GM19397 (cell line): ENCODE measurements around the gene CATSPERZ.
"Not testable (repeated sequence)": the region's sequence is repeated elsewhere in the genome, so short reads cannot be mapped to it uniquely, and the experiment has no call there.

Source experiments
- ATAC-seq: cut with Tn5 transposase; IDR thresholded peaks from one replicate; pipeline ENCODE4 v1.9.1; 2021; ENCODE audit warnings: mild to moderate bottlenecking, moderate library complexity; ENCODE audit not compliant: unreplicated experiment

CATSPERZ gene

GRCh38 chr11:64297699-64298358 lies 2.3 kb upstream of the CATSPERZ start:
- no peak for ATAC-seq

- ATAC-seq: no peak
Measured at GRCh38 chr11:64298966-64299846, 952 bp upstream of the CATSPERZ start.

DNA sequence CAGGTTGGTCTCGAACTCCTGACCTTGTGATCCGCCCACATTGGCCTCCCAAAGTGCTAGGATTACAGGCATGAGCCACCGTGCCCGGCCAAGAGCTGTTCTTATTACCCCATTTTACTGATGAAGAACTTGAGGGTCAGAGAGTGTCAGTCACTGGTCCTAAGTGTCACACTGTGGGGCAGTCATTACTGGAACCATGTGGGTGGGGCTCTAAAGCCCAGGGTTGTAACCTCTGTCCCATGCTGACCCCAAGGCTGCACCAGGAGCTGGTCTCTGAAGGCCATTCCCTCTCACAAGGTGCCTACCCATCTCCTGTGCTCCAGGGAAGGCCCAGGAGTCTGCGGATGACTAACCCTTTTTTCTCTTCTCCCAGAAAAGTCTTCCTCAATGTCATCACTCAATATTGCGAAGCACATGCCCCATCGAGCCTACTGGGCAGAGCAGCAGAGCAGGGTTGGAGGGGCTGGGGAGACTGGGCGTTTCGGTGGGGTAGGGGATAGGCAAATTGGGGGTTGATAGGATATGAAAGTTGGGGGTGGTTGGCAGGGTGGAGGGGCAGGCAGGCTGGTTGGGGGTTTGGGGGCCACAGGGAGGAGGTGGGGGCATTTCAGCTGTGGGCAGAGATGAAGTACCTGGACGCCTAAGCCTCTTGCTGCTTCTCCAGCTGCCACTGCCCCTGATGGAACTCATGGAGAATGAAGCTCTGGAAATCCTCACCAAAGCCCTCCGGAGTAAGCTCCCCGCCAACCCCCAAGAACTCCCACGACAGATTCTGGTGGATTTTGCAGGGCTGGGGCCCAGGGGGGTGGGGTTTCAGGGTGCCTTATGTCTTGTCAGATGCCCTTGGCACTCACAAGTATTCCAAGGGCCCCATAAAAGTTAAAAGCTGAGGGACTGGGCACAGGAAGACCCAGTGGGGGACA lies 3.2 kb downstream of the CATSPERZ start:
- no peak for ATAC-seq

GRCh38 chr11:64304032-64304315 lies 3.8 kb downstream of the CATSPERZ start:
- no peak for ATAC-seq

DNA sequence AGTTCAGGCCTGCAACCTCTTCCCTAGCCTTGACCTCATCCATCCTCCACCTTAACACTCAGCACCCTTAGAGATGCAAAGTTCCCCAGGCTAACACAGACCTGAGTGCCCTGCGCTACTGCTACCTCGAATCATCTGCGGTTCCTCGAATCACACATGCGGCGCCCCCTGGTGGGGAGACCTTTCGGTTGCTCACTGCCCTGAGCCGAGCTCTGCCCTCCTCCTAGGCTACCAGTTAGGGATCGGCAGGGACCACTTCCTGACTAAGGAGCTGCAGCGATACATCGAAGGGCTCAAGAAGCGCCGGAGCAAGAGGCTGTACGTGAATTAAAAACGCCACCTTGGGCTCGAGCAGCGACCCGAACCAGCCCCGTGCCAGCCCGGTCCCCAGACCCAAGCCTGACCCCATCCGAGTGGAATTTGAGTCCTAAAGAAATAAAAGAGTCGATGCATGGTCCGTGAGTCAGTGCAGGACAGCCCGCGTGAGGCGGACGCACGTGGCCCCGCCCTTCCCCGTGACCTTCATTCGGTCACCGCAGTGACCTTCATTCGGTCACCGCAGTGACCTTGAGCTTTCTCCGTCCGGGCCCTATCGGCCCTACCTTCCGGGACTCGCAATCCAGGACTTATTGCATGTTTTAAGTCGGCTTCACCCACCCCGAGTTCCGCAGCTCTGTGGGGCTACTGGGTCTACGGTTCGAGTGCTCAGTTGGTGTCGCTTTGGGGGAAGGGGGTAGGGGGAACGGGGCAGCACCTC lies 4.3 kb downstream of the CATSPERZ start:
- peak; percentile 25 for ATAC-seq

DNA sequence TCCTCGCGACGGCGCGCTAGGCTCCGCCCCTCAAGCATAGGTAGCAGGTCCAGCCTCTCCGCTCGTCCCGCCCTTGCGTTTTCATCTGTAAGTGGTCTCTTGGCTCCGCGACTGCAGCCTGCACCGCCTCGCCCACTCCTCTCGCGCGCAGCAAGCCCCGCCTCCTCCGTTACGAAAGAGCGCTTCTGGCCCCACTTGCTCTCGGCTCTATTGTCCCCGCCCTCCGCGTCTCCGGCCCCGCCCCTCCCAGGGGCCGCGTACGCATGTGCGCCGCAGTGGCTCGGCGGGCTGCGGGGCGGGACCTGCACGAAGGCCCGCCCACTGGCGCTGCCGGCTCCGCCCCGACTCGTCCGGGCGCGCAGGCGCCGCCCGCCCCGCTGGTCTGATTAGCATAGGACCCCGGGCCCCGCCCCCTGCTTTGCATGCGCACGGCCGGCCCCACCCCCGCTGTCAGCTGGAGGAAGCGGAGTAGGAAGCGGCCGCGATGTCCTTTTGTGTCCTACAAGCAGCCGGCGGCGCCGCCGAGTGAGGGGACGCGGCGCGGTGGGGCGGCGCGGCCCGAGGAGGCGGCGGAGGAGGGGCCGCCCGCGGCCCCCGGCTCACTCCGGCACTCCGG lies 5.0 kb downstream of the CATSPERZ start, which contains the start of gene ESRRA:
Gene ESRRA, plus strand, starts transcription at position 450 of the 616 bp plus-strand sequence. CDS start 1,656 bp downstream, outside the sequence.
- peak; percentile 70 for ATAC-seq

GRCh38 chr11:64305691-64306562 lies 5.8 kb downstream of the CATSPERZ start:
- ATAC-seq: peak; percentile 23

DNA sequence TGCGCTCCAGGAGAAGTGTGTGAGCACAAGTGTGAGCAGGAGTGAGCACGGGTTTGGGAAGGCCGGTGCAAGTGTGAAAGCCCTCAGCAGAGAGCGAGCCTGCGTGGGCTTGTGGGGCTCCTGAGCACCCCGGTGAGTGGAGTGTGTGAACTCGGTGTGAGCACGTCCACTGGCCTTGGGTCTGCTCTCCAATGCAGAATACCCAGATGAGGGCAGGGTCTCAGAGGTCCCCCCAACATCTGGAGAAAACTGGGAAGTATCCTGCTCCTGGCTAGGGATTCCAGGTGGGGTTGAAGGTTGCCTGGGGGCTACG lies 6.4 kb downstream of the CATSPERZ start:
- no peak for ATAC-seq

DNA sequence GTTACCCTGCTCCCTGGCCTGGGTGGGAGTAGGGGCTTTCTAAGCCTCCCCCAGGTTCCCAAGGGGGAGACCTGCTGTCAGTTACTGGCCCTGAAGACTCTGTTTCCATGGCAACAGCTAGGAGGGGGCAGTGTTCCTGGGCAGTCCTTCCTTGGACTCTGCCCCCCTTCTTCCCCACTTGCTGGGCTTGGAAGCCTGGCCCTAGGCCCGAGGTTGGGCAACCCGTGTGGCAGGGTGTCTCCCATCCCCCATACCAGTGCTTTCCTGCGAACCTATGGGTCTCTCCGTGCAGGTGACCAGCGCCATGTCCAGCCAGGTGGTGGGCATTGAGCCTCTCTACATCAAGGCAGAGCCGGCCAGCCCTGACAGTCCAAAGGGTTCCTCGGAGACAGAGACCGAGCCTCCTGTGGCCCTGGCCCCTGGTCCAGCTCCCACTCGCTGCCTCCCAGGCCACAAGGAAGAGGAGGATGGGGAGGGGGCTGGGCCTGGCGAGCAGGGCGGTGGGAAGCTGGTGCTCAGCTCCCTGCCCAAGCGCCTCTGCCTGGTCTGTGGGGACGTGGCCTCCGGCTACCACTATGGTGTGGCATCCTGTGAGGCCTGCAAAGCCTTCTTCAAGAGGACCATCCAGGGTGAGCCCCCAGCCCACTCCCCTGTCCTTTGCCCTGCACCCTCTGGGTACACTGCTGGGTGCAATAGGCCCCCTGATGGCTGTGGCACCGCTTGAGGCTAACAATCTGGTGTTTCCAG lies 6.9 kb downstream of the CATSPERZ start:
- no peak for ATAC-seq

DNA sequence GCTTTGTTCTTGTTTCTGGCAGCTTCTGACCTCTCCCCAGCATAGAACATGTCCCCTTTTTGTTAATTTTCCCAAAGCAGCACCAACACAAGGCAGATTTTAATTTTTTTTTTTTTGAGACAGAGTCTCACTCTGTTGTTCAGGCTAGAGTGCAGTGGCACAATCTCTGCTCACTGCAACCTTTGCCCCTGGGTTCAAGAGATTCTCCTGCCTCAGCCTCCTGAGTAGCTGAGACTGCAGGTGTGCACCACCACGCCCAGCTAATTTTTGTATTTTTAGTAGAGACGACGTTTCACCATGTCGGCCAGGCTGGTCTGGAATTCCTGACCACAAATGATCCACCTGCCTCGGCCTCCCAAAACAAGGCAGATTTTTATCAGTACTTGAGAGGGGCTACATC lies 7.6 kb downstream of the CATSPERZ start:
- ATAC-seq: not testable (repeated sequence)

DNA sequence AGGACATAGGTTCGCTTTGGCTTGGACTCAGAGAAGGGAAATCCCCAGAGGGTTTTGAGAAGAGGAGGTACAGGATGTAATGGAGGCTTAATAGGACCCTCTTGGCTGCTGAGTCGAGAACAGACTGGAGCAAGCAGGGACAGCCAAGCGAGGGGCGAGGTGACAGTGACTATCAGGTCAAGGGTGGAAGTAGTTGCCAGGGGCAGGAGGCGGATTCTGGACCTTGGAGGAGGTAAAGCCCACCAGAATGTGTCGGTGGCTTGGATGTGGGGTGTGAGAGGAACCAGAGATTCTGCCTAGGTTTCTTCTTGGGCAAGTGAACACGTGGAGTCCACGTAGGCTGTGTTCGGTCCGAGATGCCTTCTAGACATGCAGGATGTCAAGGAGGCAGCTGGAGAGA lies 12.8 kb downstream of the CATSPERZ start:
- no peak for ATAC-seq

DNA sequence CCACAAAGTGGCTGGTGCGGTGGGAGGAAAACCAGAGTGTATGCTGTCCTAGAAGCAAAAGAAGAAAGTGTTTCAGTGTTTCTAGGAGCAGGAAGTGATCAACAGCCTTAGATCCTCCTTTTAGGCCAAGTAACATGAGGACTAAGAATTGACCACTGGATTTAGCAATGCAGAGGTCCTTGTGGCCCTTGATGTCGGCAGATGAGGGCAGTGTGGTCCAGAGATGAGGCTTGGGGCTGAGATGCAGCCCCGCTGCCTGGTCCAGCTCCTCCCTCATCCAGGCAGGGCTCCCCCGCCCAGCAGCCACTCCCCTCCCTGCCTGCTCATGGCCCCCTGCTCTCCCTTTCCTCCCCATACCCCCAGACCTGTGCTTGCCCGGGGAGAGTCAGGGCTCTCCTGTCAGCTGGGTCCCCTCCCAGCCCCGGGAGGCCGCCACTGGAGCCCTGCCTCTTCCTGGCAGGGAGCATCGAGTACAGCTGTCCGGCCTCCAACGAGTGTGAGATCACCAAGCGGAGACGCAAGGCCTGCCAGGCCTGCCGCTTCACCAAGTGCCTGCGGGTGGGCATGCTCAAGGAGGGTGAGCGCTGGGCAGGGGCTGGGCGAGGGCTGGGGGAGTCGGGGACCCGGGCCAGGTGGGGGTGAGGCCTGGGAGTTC lies 13.5 kb downstream of the CATSPERZ start:
- no peak for ATAC-seq

- ATAC-seq: no peak
Measured at GRCh38 chr11:64314146-64314804, 14.1 kb downstream of the CATSPERZ start.

GRCh38 chr11:64314805-64315561 lies 14.8 kb downstream of the CATSPERZ start:
- ATAC-seq: no peak

- ATAC-seq: not testable (repeated sequence)
Measured at GRCh38 chr11:64315667-64316526, 15.7 kb downstream of the CATSPERZ start.
